COLO668 (cell line): ENCODE results near the gene LIPT2.

Experiments used
- DNase-seq: peaks from one replicate; lab custom pipeline; 2025; ENCODE audit not compliant: unreplicated experiment; lab: John Stamatoyannopoulos, UW

The LIPT2 gene

DNA sequence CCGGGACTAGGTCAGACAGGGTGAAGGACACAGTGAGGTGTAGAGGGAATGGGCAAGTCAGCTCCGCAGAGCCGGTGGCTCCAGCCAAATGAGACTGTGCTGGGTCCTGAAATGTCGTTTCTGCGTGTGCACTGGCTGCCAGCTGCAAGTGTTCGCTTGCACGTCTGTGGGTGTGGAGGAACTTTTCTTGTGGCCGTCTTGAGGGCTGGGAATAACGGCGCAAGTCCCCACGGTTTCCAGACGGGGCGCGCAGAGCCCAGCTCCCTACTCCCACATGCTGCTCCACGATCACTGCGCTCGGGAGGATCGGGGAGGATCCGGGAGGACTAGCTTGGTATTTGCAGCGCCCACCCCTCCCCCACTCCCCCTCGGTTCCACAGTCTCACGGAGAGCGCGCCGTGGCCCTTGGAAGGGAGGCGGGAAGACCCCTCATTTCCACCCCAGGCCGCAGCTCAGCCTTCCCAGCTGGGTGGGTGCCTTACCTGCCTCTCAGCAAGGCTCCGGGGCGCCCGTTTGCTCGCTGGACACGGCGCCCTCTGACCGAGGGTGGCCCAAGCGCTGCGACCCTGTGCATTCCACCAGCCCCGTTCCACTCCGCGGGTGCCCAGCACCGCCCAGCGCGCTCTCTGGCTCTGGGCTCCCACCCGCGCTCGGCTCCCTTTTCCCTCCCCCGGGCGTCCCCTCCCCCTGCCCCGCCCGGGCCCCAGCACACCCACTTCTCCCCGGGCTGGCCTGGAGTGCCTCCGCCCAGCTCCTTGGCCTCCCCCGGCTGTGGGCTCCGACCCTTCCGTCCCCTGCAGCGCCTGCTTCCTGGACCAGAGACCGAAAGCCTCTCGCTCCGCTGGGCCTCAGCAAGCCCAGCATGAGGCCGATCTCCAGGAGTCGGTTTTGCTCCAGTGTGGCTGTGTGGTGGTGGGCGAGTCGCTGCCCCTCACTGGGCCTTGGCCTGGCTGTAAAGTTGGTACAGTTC, 26.3 kb downstream of the LIPT2 start, which contains the start of gene KCNE3:
Gene KCNE3, minus strand, starts transcription at position 634 of the 970 bp plus-strand sequence. CDS start 9,986 bp downstream, outside the sequence.
- DNase-seq, result no peak

GRCh38 chr11:74465291-74465708, 28.2 kb downstream of the LIPT2 start:
- no peak for DNase-seq

GRCh38 chr11:74464746-74465145, 28.8 kb downstream of the LIPT2 start:
- no peak for DNase-seq

DNA sequence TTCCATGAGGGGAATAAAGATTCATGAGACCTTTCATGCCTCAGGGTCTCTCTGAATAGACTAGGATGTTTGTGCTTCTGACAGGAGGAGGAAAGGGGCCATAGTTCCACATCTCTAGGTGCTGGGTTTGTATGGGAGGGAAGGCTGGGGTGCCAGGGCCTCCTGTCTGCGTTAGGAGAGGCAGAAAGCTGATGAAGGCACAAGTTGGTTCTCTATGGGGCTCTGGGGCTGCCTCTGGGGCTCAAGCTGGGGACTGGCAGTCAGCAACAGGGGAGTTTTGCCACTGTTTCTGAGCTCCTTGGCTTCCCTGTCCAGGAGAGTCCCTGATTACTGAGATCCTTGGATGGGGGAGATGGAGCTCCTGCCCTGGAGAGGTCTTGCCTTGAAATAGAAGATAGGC, 30.3 kb downstream of the LIPT2 start:
- no peak for DNase-seq

DNA sequence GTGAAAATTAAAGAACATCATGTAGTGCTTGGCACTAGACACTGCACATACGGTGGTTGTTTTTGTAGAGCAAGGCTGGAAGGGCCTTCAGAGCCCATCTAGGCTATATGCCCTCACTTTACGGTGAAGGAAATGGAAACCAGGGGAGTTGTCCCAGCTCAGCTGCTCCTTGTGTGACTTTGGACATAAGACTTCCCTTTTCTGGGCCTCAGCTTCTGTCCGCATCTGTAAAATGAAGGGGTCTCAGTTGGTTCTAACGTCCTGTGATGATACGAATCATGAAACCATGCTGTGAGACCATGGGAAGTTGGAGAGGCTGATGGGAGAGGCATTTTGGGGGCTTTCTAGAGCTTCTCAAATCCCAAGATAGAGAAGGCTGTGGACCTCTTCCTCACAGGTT, 30.9 kb downstream of the LIPT2 start:
- no peak for DNase-seq

- no peak for DNase-seq
Observed at GRCh38 chr11:74462009-74462408, 31.5 kb downstream of the LIPT2 start.

DNA sequence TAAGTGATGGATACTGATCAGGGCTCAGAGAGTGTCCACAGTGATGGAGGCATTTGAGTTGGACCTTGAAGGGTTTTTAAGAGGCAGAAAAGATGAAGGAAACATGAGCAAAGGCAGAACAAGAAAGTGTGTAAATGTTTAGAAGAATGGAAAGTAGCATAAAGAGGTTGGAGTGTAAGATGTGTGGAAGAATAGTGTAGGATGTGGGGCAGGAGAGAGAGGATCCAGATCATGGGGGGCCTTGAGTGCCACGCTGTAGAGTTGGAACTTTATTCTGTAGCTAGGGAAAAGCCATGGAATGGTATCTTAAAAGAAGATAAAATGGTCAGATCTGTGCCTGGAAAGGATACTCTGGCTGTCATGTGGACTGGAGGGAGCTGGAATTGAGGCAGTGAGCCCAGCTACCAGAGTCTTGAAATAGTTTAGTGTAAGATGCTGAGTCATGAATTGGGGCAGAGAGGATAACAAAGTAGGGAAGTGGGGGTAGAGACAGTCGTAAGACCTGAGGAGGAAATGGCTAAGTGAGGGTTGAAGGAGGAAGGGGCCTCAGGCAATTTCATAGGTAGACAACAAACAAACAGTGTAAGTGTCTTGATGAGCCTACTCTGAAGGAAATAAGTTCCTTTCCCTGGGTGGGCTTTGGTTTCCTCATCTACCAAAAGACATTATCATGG, 32.9 kb downstream of the LIPT2 start:
- DNase-seq, result no peak

DNA sequence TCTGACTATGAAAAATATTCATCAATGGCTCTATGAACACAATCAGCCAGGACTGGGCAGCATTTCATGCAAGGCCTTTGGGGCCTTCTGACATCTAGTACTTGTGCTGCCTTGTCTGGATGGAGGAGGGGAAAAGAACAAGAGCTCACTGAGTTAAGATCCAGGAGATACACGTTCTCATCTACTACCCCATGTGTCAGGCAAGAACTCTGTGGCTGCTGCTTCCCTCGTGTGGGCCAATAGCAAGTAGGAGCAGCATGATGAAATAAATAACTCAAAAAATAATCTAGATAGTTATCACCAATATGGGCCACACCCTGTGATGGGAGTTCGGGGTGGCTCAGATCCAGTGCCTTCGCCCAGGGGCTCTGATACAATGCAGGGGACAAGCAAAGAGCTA, 33.5 kb downstream of the LIPT2 start:
- DNase-seq, result no peak

- DNase-seq, result no peak
Observed at GRCh38 chr11:74459584-74459983, 33.9 kb downstream of the LIPT2 start.

GRCh38 chr11:74457356-74457755, 36.2 kb downstream of the LIPT2 start:
- DNase-seq, result no peak

- peak; percentile 55 for DNase-seq
Observed at GRCh38 chr11:74453373-74453975, 40.0 kb downstream of the LIPT2 start.

GRCh38 chr11:74452366-74452765, 41.2 kb downstream of the LIPT2 start:
- DNase-seq, result no peak

- DNase-seq, result no peak
Observed at GRCh38 chr11:74450318-74450717, 43.2 kb downstream of the LIPT2 start.

DNA sequence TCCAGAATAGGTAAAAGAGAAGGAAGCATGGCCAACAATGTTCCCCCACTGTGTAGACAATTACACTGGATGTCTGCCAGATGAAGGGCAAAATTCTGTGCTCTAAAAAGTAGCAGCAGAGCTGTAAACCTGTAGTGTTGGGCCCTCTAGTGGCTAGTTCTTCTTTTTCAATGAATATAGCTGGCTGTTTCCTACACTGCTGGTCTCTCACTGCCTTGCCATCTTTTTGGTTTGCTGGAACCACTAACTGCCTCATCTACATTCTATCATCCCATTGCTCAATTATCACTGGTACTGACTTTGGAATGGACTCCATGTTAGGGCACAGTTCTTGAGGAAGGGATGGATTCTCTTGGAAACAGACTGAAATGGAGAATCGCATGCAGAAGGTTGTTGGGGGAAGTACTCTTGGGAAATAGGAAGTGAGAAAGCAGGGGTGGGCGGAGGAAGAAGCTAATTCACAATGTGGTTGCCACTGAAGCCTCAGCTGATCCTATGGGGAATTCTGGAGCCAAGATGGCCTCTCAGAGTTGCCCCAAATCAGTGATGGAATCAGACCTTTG, 44.1 kb downstream of the LIPT2 start:
- peak; percentile 17 for DNase-seq

- no peak for DNase-seq
Observed at GRCh38 chr11:74447720-74448119, 45.8 kb downstream of the LIPT2 start.

DNA sequence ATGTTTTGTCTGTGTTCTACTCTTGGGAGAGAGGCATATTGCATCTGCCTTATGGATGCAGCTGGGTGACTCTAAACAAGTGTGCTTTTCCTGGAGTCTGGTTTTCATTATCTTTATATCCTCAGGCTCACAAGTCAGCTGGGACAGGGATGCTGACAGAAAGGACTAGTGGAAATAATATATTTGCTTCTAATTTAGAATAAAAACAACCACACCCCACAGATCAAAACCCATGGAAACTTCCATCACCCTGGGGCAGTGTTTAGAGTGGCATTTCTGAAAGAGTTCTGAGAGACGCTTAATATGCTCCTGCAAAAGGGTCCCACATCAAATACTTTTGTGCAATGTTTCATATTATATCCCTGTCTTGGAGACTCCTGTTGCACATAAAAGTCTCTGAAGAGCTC, 47.0 kb downstream of the LIPT2 start:
- DNase-seq, result no peak

- DNase-seq, result no peak
Observed at GRCh38 chr11:74444173-74444826, 49.2 kb downstream of the LIPT2 start.

- peak; percentile 37 for DNase-seq
Observed at GRCh38 chr11:74443071-74443864, 50.3 kb downstream of the LIPT2 start.

DNA sequence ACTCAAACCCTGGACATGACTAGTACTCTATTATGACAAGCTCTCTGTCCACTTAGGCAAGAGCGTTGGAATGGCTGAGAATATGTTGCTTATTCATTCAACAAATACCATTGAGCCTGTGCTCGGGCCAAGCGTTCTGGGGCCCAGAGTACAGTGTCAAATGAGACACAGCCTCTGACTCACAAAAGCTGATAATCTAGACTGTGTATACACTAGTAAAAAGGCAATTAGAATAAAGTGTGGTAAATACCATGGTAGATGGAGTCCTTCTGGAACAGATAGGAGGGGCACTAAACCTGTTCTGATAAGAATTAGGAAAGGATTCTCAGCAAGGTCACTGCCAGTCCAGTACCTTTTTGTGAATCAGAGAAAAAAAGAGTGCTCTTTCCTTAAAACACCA, 50.9 kb downstream of the LIPT2 start:
- no peak for DNase-seq
